ENCODE data around the gene GALR2. TPM values are rescaled to one million over a fixed set of nuclear protein-coding genes. Genes with fewer than 3 reads are reported as not detected.
"Not testable (repeated sequence)": the region's sequence is repeated elsewhere in the genome, so short reads cannot be mapped to it uniquely, and the experiment has no call there.

The GALR2 gene, protein sequence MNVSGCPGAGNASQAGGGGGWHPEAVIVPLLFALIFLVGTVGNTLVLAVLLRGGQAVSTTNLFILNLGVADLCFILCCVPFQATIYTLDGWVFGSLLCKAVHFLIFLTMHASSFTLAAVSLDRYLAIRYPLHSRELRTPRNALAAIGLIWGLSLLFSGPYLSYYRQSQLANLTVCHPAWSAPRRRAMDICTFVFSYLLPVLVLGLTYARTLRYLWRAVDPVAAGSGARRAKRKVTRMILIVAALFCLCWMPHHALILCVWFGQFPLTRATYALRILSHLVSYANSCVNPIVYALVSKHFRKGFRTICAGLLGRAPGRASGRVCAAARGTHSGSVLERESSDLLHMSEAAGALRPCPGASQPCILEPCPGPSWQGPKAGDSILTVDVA
- not detected for total RNA-seq
- long read RNA-seq: 0 reads

DNA sequence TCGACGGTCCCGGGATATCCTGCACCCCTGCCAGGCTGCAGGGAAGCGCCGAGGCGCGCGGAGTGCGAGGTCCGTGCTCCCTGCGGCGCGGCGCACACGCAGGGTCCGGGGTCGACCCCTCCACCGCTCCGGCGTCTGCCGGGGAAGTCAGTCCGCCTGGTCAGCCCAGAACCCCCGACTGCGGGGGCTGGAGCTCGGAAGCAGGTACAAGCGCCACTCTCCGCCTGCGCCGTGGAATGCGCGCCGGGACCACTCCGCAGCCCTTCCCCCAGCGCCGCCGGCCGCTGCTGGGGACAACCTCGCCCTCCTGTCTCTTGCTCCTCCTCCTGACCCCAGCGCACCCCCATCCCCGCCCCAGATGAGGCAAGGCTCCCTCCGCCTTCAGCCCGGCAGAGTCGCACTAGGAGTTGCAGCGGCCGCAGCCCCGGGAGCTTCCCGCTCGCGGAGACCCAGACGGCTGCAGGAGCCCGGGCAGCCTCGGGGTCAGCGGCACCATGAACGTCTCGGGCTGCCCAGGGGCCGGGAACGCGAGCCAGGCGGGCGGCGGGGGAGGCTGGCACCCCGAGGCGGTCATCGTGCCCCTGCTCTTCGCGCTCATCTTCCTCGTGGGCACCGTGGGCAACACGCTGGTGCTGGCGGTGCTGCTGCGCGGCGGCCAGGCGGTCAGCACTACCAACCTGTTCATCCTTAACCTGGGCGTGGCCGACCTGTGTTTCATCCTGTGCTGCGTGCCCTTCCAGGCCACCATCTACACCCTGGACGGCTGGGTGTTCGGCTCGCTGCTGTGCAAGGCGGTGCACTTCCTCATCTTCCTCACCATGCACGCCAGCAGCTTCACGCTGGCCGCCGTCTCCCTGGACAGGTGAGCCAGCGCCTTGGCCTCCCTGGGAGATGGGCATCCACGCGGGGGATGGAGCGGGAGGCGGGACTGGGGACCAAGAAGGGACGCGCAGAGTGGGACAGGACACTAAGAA, at the start of gene GALR2:
Gene GALR2 (plus strand): TSS at position 392 of the 974 bp plus-strand sequence. CDS start 103 bp downstream, at position 495.
- intact Hi-C loops (cut with micrococcal nuclease): no loop called here
- ATAC-seq: no peak

DNA sequence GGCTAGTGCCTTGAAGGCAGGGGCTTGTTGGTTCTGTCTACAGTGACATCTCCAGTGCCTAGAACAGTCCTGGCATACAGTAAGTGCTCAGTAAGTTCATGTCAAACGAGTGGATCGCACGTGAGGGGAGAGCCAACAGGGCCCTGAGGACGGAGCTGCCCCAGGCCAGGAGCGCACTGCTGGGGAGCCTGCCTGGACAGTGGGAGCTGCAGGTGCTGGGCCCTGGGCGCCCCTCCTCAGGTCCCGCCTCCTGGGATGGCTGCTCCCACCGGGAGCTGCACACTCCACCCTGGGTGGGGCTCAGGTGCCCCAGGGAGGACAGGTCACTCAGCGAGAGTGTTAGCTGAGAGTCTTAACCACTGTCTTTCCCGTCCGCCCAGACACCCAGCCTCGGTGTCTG, 49.3 kb upstream of the GALR2 start:
- intact Hi-C loops (cut with micrococcal nuclease): no loop called here
- no peak for ATAC-seq
- DNase-seq: no peak

More for the DNA sequence above, at the start of gene GALR2:
- DNase-seq: no peak

DNA sequence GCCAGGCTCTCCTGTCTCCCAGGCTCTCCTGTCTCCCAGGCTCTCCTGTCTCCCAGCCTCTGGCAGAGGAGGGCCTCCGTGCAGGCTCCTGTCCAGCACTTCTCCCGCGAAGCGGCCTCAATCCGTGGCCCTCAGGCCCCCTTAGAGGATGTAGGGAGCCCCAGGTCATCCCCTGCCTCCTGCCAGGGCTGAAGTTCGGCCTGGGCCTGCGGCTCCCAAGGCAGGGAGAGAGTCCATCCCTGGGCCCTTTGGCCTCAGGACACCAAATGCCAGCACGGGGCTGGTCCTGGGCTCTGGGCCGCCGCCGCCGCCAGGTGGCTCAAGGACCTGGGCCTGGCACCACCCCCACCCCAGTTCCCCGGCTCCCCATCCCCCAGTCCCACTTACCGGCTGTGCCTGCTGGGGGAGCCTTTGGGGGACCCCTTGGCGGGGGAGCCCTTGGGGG, 47.8 kb upstream of the GALR2 start:
- DNase-seq: no peak
- intact Hi-C loops (cut with micrococcal nuclease): no loop called here
- no peak for ATAC-seq

DNA sequence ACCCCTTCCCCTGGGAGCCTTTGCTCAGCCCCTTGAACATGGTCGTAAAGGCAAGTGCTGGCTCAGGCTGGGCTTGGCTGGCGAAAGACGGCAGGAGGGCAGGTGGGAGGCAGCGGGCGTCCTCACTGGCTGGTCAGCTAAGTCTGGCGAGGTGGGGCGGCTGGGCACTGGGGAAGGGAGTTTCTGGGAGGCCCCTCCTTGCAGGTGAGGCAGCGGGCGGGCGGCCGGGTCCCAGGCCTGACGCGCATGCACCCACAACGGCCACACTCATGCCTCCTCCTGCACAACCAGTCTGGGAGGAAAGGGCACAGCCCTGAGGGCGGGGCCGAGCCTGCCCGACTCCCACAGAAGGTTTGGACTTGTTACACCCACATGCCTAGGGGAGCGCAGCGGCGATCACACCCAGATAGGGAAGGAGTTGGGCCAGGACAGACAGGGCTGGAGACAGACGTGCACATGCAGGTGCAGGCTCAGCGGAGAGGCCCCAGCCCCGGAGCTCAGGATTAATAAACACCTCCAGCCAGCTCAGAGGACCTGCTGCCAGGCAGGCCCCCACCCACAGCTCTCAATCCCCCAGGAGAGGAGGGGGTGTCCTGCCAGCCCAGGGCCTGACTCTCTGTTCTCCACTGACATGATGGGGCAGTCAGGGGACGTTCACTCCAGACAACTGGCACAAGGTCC, 47.3 kb upstream of the GALR2 start, which contains the start of gene EVPL:
Gene EVPL (minus strand): TSS at position 148 of the 681 bp plus-strand sequence. CDS start 108 bp downstream, at position 40.
- intact Hi-C loops (cut with micrococcal nuclease): no loop called here

DNA sequence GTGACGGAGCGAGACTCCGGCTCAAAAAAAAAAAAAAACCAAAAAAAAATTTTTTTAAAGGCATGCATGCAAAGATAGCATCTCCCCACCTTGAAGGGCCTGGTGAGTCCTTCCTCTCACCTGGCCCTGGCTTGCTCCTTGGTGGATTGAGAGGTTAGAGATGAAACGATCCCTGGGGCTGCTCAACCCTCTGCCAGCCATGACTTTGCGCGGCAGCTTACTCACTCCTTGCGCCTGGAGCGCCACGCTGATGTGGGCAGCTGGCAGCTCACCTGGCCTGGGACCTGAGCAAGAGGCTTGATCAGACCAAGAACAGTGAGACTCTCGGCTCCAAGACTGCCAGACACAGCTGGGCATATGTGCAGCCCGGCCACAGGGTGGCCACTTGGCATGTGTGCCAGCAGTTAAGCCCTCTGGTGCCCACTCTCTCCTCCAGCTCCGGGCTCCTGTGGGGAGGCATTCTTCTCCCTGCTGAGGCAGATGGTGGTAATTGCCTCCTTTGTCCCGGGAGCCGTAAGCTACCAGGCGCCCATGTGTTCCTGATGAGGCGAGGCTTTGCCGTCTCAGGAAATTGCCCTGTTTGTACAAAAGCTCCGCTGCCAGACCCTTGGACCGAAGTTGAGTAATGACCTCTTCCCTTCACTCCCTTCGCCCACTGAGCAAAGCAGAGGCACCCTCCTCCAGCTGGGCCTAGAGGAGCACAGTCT, 42.4 kb upstream of the GALR2 start:
- DNase-seq (peak; percentile 17), ATAC-seq (no peak)
- intact Hi-C loops (cut with micrococcal nuclease): no loop called here

More for the DNA sequence above, 47.3 kb upstream of the GALR2 start, which contains the start of gene EVPL:
- DNase-seq: no peak
- no peak for ATAC-seq

DNA sequence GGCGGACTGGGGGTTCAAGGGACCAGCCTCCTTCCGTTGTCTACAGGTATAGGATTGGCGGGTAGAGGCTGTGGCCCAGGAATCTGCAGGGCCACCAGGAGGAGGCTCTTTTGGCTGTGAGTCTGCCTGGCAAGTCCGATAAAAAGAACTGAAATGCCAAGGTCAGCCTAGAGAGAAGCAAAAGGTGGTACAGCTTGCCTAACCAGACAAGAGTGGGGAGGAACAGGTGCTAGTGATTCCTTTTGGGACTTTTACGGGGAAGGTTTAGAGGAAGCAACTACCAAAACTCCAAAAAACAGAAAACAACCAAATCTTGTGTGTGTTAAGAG, 41.8 kb upstream of the GALR2 start:
- intact Hi-C loops (cut with micrococcal nuclease): no loop called here

DNA sequence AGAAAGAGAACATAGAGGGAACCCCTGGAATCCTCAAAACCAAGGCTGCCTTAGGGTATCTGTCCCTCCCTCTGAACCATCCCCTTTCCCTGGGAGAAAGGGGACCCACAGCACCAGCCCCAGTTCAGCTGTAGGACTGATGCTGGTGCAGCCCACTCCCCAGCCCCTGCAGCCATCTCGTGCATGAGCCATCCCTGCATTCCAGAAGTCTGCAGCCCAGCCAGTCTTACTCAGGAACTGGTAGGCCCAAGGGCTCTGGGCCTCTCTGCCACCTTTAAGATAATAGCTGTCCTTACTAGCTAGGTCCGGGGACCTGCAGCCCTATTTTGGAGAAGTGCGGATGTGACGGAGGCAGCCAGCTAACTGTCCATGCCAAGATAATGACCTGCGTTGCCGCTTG, 41.4 kb upstream of the GALR2 start:
- DNase-seq (peak; percentile 4), ATAC-seq (no peak)
- intact Hi-C loops (cut with micrococcal nuclease): no loop called here

More for the DNA sequence above, 41.8 kb upstream of the GALR2 start:
- ATAC-seq (no peak), DNase-seq (no peak)

DNA sequence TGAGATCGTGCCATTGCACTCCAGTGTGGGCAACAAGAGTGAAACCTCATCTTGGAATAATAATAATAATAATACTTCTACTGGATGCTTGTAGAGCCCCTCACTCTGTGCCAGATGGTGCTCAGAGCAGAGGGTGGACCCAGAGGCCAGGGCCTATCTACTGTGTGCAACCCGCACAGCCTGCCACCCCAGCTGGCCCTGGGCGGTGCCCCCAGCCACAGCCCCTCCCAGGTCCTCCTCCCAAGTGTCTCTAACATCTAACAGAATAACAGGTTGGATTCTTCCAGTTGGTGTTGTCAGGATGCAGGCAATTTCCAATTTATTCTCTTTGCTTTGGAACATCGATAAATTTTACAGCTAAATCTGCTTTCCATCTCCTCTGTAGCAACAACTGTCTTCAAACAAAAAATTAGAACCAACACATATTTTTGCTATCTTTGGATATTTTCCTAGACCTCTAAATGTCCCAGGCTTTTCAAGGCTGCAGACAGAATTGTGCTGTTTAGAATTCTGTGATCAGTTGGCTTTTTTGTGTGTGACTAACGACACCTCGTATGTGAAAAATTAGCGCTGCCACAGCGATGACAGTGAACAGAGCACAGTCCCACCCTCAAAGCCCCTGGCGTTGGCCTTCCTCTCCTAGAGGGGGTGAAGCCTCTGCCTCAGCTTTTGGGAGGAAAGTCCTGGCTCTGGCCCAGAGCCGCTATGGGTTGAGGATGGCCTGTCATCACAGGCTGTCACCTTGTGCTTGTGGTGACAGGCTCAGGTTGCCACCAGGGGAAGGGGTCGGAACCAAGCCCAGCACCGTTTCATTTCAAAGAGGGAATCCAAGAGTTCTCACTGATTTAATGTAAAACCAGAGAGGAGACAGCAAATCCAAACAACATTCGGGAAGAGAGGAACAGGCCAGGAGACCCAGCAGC, 39.9 kb upstream of the GALR2 start:
- intact Hi-C loops (cut with micrococcal nuclease): no loop called here
- DNase-seq: peak; percentile 10

DNA sequence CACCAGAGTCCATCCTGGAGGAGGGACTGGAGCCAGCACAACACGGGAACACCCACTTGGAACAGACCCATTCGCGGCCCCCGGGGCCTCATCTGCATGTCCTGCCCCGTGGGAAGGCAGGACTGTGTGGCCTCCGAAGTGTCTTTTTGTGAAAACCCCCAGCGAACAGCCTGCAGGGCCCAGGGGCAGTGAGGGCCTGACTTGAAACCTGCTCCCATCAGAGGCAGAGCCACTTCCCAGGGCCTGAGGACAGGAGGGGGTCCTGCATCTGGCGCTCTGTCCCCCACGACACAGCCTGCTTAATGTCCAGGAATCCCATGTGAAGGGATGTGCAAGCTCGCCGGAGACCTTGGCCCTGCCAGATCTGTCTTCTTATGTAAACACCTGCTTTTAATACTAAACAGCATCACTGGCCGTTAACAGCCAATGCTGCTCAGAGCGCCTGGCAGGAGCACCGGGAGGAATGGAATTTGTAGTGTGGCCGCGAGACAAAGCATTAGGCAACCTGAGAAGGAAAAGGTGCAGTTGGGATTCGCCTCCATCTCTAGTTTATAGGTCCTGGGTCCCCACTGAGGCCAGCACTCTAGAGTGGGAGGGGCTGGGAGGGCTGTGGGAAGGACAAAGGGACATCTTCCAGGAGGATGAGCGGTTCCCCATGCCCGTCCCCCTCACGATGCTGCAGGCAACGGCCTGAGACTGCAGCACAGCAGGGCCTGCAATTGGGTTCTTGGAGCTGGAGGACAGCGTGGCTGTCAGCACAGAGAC, 37.9 kb upstream of the GALR2 start:
- intact Hi-C loops (cut with micrococcal nuclease): no loop called here
- peak; percentile 48 for ATAC-seq
- no peak for DNase-seq

More for the DNA sequence above, 39.9 kb upstream of the GALR2 start:
- ATAC-seq: no peak

DNA sequence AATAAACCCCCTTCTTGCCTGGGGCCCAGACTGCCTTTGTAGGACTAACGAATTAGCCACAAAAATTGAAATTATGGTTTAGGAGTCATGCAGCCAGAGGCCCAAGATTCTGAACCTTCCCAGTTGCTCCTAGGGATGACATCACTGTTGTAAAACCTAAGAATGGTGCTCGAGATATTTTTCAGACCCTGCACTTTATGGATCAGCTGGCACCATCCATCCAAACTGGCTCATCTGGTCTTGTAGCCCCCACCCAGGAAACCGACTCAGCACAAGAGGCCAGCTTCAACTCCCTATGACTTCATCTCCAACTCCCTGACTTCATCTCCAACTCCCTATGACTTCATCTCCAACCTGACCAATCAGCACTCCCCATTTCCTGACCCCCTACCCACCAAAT, 36.5 kb upstream of the GALR2 start:
- intact Hi-C loops (cut with micrococcal nuclease): no loop called here

DNA sequence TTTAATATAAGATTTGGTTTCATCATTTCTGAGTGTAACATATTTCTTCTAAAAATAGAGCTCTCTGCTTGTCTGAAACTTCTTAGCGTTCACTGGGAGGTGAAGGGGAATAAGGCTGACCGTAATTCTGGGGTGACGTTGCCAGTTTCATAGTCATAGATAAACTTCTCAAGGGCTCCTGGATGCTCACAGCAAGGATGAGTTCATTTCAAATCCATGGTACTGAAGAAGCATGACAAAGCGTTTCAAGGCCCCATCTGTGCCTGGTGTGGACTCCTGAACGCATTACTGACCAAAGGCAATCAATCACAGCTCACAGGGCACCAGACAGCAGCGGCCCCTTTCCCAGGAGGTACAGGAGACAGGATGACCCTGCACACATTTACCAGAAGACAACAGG, 35.5 kb upstream of the GALR2 start:
- no peak for ATAC-seq
- intact Hi-C loops (cut with micrococcal nuclease): no loop called here

More for the DNA sequence above, 36.5 kb upstream of the GALR2 start:
- DNase-seq: no peak
- ATAC-seq: no peak

DNA sequence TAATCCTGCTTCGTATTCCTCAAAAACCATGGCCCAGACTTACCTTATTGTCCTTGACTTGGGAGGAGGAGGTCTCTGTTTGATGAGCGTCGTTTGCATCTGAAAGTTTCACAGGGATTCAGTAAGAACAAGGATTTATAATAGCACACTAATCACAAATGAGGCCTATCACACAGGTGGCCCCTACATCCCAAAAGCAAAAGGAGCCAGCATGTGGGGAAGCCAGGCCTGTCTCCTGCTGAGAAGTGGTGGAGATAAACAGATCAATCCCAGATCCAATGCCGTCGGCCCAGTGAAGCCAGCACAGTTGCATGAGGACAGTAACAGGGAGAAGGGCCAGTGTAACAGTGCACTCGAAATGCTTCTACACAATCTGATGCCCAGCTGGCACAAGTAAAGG, 34.2 kb upstream of the GALR2 start:
- ATAC-seq (no peak), DNase-seq (no peak)
- intact Hi-C loops (cut with micrococcal nuclease): no loop called here

More for the DNA sequence above, 35.5 kb upstream of the GALR2 start:
- no peak for DNase-seq

DNA sequence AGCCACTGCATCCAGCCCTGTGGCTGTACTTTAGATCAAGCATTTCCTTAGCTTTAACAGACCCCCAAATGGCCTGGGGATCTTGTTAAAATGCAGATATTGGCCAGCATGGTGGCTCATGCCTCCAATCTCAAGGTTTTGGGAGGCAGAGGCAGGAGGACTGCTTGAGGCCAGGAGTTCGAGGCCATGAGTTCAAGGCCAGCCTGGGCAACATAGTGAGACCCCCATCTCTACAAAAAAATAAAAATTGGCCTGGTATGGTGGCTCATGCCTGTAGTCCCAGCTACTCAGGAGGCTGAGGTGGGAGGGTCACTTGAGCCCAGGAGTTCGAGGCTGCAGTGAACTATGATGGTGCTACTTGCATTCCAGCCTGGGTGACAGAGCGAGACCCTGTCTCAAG, 31.7 kb upstream of the GALR2 start:
- DNase-seq; intact Hi-C loops (cut with micrococcal nuclease); ATAC-seq: not testable (repeated sequence)

DNA sequence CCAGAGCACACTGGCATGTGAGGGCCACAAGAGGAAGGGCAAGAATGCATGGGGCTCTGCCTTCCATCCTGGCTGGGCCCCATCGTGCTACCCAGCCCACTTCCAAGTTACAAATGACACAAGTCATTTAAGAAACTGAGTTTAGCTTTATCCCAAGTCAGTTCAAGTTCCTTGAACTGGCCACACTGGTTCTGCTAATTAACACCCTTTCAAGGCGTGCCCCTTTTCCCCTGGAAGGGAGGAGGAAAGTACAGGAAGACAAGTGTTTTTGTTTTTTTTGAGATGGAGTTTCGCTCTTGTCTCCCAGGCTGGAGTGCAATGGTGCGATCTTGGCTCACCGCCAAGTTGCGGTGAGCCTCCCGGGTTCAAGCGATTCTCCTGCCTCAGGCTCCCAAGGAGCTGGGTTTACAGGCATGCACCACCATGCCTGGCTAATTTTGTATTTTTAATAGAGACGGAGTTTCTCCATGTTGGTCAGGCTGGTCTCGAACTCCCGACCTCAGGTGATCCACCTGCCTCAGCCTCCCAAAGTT, 30.0 kb upstream of the GALR2 start:
- intact Hi-C loops (cut with micrococcal nuclease); ATAC-seq: not testable (repeated sequence)

DNA sequence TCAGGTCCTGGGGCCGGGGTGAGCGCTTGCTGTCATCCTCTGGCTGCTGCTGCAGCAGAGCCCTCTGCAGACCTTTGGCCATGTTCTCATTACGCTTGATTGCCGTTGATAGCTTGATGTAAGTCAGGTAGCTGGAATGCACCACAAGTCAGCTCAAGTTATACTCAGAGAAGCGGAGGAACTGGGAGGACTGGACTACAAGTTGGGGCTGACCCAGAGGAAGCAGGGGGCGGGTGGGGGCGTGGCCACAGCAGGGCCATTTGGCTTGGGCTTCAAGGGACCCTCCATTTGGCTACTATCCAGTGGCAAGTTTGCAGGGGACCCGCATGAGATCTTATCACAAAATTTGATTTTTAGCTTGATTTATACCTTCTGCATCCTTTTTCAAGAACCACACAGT, 28.5 kb upstream of the GALR2 start:
- intact Hi-C loops (cut with micrococcal nuclease): no loop called here
- ATAC-seq (no peak), DNase-seq (no peak)

More for the DNA sequence above, 30.0 kb upstream of the GALR2 start:
- not testable (repeated sequence) for DNase-seq

DNA sequence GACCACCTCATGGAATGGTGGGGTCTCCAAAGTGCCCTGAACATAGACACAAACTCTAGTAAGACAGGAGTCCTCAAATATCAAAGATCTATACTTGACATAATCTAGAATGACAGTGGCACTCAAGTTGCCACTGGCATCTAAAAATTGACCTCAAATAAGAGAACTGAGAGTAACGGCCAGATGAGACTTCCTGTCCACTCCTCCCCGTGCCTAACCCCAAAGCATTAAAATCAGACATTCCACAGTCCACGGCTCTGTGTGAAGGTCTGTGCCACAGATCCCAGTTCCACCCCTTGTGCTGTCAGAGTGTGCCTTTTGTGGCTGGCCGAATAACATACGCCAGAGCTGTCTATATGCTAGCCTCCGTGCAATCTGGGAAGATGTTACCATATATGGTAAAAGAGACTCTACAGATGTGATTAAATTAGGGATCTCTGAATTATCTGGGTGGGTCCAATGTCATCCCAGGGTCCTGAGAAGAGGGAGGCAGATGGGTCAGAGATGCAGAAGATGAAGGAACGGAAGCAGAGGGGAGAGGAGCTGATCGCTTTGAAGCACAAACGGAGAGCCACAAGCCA, 26.5 kb upstream of the GALR2 start:
- intact Hi-C loops (cut with micrococcal nuclease): no loop called here
- no peak for DNase-seq

More for the DNA sequence above, 26.5 kb upstream of the GALR2 start:
- no peak for ATAC-seq

Data from left ventricle myocardium superior (tissue), 1 donor.